Left colon (tissue), 2 donors: ENCODE measurements around the gene AP4B1. TPM values are rescaled to one million over a fixed set of nuclear protein-coding genes. Genes with fewer than 3 reads are reported as not detected.

Source experiments
- total RNA-seq, 2 donors: library from RNA; stranded (reverse); fragmentation: NEBNext Ultra II Directional; extraction: Animal tissue kit (Norgen Biotek cat#: 25700); gene quantifications; one replicate each; pipeline ENCODE4 v1.2.1, GENCODE V29; 2021
- donor health status: DM: no; HTN: no; CAD: no.
- donor health status: DM: yes; HTN: yes; CAD: no.

AP4B1 gene
- total RNA-seq, 2 donors from 2014 or later = 19.0 to 22.6 TPM

Other genes starting within 250 kb of the AP4B1 start
- 1 to 10 TPM; 7.3 to 9.2 TPM for gene PHTF1, start 145.3 kb downstream of the AP4B1 start, total RNA-seq
- 10 to 100 TPM; 23.6 to 28.5 TPM for gene RSBN1, start 92.3 kb downstream of the AP4B1 start, total RNA-seq
- 1 to 10 TPM; 5.6 to 5.7 TPM for gene PTPN22, start 33.1 kb downstream of the AP4B1 start, total RNA-seq
- gene BCL2L15, start 17.2 kb downstream of the AP4B1 start, total RNA-seq = 100 to 1,000 TPM; 157 to 187 TPM
- 1 to 10 TPM; 3.0 to 4.2 TPM for gene DCLRE1B, start 527 bp upstream of the AP4B1 start, total RNA-seq
- gene HIPK1, start 24.5 kb upstream of the AP4B1 start, total RNA-seq = 10 to 100 TPM; 67.4 to 68.2 TPM
- 10 to 100 TPM in 1 of 2 donors, 1 to 10 TPM in 1; 4.1 to 23.5 TPM for gene OLFML3, start 74.7 kb upstream of the AP4B1 start, total RNA-seq
- gene SYT6, start 249.1 kb upstream of the AP4B1 start, total RNA-seq = under 1 TPM in 1 of 2 donors, not detected in 1; 0.14 TPM